Measurements from ENCODE around the gene VWA1.
"Not testable (repeated sequence)": the region's sequence is repeated elsewhere in the genome, so short reads cannot be mapped to it uniquely, and the experiment has no call there.

VWA1 gene

GRCh38 chr1:1449099-1449739 lies 13.7 kb downstream of the VWA1 start, which contains the start of gene ATAD3C:
Gene ATAD3C (plus strand): TSS chr1:1449689. CDS start chr1:1450684, 995 bp downstream.
- TF ChIP-seq CTCF (IDR thresholded peaks at IDR 0.05; ENCODE audit: low read depth, low read length), result no peak
- DNase-seq (ENCODE audit: low read depth in 2 of 2), result no peak
- H3K4me3 ChIP-seq (replicated peaks in 1 of 2; ENCODE audit: low read depth in 2 of 2, low read length in 2 of 2), result no peak within 1 kb of the TSS

GRCh38 chr1:1450616-1451015 lies 15.1 kb downstream of the VWA1 start:
- H3K4me3 ChIP-seq (replicated peaks in 1 of 2; ENCODE audit: low read depth in 2 of 2, low read length in 2 of 2); DNase-seq (ENCODE audit: low read depth in 2 of 2): not testable (repeated sequence)

GRCh38 chr1:1451696-1452364 lies 16.3 kb downstream of the VWA1 start:
- TF ChIP-seq CTCF (IDR thresholded peaks at IDR 0.05; ENCODE audit: low read depth, low read length), result no peak
- H3K4me3 ChIP-seq (replicated peaks in 1 of 2; ENCODE audit: low read depth in 2 of 2, low read length in 2 of 2), result no peak overlapping the region
- no peak for DNase-seq (ENCODE audit: low read depth in 2 of 2)

- DNase-seq (ENCODE audit: low read depth in 2 of 2); H3K4me3 ChIP-seq (replicated peaks in 1 of 2; ENCODE audit: low read depth in 2 of 2, low read length in 2 of 2): not testable (repeated sequence)
Observed at GRCh38 chr1:1452365-1452739, 16.9 kb downstream of the VWA1 start.

GRCh38 chr1:1452882-1453281 lies 17.4 kb downstream of the VWA1 start:
- TF ChIP-seq CTCF (IDR thresholded peaks at IDR 0.05; ENCODE audit: low read depth, low read length), result no peak
- no peak overlapping the region for H3K4me3 ChIP-seq (replicated peaks in 1 of 2; ENCODE audit: low read depth in 2 of 2, low read length in 2 of 2)
- DNase-seq (ENCODE audit: low read depth in 2 of 2), result no peak

GRCh38 chr1:1454286-1455056 lies 19.0 kb downstream of the VWA1 start:
- not testable (repeated sequence) for H3K4me3 ChIP-seq (replicated peaks in 1 of 2; ENCODE audit: low read depth in 2 of 2, low read length in 2 of 2); DNase-seq (ENCODE audit: low read depth in 2 of 2)

GRCh38 chr1:1455366-1455884 lies 19.9 kb downstream of the VWA1 start:
- TF ChIP-seq CTCF (IDR thresholded peaks at IDR 0.05; ENCODE audit: low read depth, low read length), result no peak
- no peak for DNase-seq (ENCODE audit: low read depth in 2 of 2)

GRCh38 chr1:1455934-1456333 lies 20.4 kb downstream of the VWA1 start:
- not testable (repeated sequence) for DNase-seq (ENCODE audit: low read depth in 2 of 2); H3K4me3 ChIP-seq (replicated peaks in 1 of 2; ENCODE audit: low read depth in 2 of 2, low read length in 2 of 2)

More at GRCh38 chr1:1455366-1455884, 19.9 kb downstream of the VWA1 start:
- H3K4me3 ChIP-seq (replicated peaks in 1 of 2; ENCODE audit: low read depth in 2 of 2, low read length in 2 of 2), result no peak overlapping the region

- not testable (repeated sequence) for H3K4me3 ChIP-seq (replicated peaks in 1 of 2; ENCODE audit: low read depth in 2 of 2, low read length in 2 of 2); DNase-seq (ENCODE audit: low read depth in 2 of 2)
Observed at GRCh38 chr1:1456683-1457255, 21.3 kb downstream of the VWA1 start.

- not testable (repeated sequence) for DNase-seq (ENCODE audit: low read depth in 2 of 2); H3K4me3 ChIP-seq (replicated peaks in 1 of 2; ENCODE audit: low read depth in 2 of 2, low read length in 2 of 2)
Observed at GRCh38 chr1:1459156-1459555, 23.7 kb downstream of the VWA1 start.

- DNase-seq (ENCODE audit: low read depth in 2 of 2); H3K4me3 ChIP-seq (replicated peaks in 1 of 2; ENCODE audit: low read depth in 2 of 2, low read length in 2 of 2): not testable (repeated sequence)
Observed at GRCh38 chr1:1459711-1460110, 24.2 kb downstream of the VWA1 start.
